Dermis microvascular lymphatic vessel endothelial cell (primary cell): ENCODE data around the gene IFNL1. TPM values are rescaled to one million over a fixed set of nuclear protein-coding genes. Genes with fewer than 3 reads are reported as not detected.
"Not testable (repeated sequence)": the region's sequence is repeated elsewhere in the genome, so short reads cannot be mapped to it uniquely, and the experiment has no call there.

Source experiments
- DNase-seq, 2 donors: peaks; one replicate each; pipeline versions ENCODE4 v3.0.0 to v3.0.0-alpha.2; 2010; ENCODE audit warnings: low read depth in 2 of 2
- total RNA-seq: library from RNA; depleted of rRNA; stranded (reverse); fragments of >200 nt; gene quantifications from 2 replicates; pipeline ENCODE4 v1.2.1, GENCODE V29; 2014

The IFNL1 gene
- total RNA-seq, 1 donor from 2014 or later, result not detected

DNA sequence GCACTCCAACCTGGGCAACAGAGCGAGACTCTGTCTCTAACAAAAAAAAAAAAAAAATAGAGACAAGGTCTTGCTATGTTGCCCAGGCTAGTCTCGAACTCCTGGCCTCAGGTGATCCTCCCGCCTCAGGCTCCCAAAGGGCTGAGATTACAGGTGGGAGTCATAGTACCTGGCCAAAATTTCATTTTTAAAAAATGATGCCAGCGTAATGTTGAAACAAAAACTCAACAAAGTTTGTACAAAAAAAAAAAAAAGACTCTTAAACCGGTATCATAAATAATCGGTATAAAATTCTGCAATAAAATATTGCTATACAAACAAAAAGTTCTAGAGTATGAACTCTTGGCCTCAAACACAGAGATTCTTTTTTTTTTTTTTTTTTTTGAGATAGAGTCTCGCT, 36.1 kb downstream of the IFNL1 start:
- DNase-seq, result no peak

DNA sequence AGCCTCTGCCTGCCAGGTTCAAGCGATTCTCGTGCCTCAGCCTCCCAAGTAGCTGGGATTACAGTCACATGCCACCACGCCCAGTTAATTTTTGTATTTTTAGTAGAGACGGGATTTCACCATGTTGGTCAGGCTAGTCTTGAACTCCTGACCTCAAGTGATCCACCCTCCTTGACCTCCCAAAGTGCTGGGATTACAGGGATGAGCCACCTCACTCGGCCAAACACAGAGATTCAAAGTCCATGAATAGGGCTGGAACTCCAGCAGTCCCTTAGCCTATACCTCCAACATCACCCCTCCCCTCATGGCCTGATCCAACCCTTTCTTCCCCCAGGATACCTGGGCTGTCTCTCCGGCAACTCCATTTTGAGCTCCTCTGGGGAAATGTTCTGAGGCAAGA, 36.5 kb downstream of the IFNL1 start:
- not testable (repeated sequence) for DNase-seq

DNA sequence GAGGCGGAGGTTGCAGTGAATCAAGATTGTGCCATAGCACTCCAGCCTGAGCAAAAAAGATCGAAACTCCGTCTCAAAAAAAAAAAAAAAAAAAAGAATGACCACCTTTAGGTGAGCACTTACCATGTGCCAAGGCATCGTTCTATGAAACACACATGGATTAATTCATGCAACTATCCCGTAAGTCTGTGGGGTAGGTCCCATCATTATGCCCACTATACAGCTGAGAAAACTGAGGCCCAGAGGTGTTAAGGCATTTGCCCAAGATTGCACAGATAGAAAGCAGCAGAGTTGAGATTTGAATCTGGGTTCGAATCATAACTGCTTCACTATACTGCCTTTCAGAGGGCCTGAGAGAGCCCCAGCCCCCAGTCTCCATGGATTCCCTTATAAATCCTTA, 37.3 kb downstream of the IFNL1 start:
- no peak for DNase-seq

DNA sequence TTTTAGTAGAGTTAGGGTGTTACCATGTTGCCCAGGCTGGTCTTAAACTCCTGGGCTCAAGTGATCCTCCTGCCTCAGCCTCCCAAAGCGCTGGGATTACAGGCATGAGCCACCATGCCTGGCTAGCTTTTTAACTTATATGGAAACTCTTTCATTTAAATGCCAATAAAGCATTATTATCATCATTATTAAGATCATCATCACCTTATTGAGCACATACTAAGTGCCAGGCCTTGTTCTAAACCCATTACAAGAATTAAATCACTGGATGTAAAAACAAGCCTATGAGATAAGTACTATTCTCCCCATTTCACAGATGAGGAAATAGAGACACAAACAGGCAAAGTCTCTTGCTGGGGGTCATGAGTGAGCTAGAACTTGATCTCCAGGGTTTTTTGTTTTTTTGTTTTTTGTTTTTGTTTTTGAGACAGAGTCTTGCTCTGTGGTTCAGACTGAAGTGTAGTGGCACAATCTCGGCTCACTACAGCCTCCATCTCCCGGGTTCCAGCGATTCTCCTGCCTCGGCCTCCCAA, 38.3 kb downstream of the IFNL1 start:
- DNase-seq, result no peak

DNA sequence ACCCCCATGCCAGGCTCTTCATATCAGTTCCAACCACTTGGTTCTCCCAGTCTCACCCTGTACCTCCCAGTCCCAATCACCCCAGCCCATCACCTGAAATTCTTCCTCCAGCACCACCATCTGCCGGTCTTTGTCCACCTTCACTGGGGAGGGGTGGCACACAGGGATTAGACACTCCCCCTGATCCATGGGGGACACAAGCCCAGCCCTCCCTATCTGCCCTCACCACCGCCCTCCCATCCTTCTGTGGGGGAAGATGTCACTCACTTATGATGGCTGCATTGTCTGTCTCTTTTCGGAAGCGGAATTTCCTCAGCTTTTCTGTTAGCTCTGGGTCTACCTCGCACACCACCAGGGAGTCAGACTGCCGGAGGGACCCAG, 39.0 kb downstream of the IFNL1 start:
- peak in 1 of 2 donors; percentile 17 for DNase-seq

DNA sequence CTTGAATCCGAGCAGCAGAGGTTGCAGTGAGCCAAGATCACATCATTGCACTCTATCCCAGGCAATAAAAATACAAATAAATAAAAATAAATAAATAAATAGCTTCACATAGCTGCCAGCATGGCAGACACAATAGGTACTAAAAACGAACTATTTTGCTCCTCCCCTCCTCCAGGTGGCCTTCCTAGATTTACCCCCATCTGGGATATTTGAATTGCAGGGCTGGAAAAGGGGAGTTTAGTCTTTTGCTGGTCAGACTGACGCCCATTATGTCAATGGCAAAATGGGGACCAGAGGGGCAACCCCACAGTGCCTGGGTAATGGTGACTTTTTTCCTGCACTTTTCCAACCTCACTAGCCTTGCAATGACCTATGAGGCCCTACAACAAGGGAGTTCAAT, 40.3 kb downstream of the IFNL1 start:
- DNase-seq, result no peak

DNA sequence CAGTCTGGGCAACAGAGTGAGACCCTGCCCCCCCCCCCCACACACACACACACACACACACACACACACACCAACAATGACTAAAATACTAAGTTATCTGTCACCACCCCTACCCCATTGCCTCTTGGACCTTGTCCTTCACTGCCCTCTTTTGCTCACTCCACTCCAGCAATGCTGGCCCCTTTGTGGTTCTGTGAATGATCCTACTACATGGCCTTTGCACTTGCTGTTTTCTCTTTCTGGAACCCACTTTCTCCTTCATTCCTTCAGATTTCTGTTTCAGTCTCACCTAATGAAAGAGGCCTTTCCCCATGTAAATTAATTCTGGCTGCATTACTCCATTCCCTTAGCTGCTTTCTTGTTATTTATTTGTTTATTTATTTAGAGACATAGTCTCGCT, 43.5 kb downstream of the IFNL1 start:
- DNase-seq, result no peak

DNA sequence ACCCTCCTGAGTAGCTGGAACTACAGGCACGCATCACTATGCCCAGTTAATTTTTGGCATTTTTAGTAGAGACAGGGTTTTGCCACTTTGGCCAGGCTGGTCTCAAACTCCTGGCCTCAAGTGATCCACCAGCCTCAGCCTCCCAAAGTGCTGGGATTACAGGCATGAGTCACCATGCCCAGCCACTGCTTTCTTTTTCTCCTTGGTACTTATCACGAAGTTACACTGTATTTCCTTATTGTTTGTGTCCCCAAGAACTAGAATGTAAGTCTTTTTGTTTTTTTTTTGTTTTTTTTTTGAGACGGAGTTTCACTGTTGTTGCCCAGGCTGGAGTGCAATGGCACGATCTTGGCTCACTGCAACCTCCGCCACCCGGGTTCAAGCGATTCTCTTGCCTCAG, 43.9 kb downstream of the IFNL1 start:
- DNase-seq, result not testable (repeated sequence)

DNA sequence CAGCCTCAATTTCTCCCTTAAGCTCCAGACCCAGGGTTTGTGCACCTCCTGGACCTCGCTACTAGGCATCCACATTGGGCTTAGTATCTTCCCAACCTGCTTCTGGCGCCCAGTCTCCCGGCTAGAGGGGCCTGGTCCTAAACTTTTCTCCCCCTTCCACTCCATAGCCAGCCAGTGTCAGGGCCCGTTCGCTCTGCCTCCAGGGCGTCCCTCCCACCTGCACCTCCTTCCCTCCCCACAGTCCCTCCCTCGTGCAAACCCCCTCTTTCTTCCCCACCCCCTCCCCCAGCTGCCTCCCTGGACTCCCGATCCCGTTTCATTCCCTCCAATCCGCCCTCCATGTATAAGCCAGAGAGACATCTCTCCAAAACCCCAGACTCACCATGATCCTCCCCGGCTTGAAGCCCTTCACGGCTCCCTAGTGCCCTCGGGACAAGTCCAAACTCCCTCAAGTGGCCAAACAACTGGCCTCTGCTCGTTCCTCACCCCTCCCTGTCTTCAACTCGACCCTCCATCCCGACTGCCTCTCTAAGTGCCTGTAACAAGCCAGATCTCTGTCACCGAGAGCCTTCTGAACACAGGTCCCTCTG, 45.0 kb downstream of the IFNL1 start:
- no peak for DNase-seq

DNA sequence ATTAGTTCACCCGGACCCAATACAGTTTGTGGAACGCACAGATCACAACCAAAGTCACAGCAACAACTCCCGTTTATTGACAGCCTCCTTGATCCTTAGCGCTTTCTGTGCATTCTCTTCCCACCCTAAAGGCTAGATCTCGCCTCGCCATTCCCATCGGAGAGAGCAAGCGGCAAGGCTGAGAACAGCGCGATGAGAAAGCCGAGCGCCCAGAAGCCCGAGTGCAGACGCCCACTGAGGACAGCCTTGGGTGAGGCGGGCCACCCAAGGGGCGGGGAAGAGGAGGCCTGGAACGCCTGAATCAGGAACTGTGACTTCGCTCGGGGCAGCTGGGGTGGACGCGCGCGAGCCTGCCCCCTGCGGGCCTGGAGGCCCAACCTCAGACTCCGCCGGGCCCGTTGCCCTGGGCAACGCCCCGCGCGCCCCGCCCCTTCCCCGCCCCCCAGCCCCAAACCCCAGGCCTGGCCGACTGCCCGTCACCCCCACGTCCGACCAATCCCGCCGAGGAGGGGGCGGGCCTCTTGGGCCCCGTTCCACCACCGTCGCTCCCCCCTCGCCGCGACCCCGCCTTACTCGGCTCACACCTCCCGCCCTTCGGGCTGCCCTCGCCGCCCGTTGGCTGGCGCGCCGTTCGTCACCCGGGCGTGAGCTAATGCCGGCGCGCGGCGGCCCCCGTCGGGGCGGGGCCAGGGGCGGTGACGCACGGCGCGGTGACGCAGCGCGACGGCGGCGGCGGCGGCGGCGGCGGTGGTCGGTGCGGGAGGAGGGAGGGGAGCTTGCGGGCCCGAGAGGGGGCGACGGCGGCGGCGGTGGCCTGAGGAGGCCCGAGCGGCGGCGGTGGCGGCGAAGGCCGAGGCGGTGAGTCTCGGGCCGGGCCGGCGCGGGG, 45.8 kb downstream of the IFNL1 start, which contains the start of gene SAMD4B:
Gene SAMD4B (plus strand): TSS at position 703 of the 886 bp plus-strand sequence. CDS start 14,473 bp downstream, outside the sequence.
- peak; percentile 93 to 99 for DNase-seq

DNA sequence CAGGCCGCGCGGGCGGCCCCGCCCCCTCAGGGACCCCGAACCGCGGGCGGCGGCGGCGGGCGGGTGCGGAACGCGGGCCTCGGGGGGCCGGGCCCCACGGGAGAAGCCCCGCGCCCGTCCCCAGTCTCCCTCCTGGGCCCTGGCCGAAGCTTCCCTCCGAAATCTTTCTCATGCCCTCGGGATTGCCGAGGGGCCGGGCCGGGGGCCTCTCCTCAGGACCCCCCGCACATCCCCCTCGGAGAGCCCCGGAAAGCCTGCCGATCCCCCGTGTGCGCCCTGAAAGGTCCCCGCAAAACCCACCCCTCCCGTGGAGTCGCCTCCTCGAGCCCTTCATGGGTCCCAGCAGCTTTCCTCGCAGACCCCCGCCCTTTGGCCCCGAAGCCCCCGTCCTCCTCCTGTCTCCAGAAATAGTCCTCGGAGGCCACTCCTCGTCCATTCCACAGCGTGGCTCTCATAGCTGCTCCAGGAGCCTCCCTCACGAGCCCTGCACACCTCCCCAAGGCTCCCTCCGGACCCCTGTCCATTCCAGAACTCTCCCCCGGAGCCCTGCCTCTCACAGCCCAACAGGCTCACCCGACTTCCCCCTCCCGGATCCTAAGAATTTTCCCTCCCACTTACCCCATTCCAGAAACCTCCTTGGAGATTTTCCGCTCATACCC, 46.6 kb downstream of the IFNL1 start:
- DNase-seq, result no peak

DNA sequence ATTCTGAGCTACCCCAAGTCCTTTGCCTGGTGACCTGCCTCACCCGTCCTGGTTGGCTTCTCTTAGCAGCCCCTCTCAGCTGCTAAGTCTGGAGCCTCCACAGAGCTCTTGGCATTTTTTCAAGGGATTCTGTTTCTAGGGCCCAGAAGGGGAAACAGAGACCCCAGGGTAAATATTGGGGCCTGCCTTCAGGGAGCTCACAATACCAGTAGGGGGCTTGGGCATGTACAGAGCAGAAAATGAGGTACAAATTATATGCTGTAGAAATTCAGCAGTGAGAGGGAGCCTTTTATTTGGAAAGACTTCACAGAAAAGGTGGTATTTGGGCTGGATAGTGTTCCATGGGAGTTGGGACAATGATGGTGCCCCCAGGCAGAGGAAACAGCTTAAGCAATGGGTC, 49.7 kb downstream of the IFNL1 start:
- DNase-seq, result no peak

DNA sequence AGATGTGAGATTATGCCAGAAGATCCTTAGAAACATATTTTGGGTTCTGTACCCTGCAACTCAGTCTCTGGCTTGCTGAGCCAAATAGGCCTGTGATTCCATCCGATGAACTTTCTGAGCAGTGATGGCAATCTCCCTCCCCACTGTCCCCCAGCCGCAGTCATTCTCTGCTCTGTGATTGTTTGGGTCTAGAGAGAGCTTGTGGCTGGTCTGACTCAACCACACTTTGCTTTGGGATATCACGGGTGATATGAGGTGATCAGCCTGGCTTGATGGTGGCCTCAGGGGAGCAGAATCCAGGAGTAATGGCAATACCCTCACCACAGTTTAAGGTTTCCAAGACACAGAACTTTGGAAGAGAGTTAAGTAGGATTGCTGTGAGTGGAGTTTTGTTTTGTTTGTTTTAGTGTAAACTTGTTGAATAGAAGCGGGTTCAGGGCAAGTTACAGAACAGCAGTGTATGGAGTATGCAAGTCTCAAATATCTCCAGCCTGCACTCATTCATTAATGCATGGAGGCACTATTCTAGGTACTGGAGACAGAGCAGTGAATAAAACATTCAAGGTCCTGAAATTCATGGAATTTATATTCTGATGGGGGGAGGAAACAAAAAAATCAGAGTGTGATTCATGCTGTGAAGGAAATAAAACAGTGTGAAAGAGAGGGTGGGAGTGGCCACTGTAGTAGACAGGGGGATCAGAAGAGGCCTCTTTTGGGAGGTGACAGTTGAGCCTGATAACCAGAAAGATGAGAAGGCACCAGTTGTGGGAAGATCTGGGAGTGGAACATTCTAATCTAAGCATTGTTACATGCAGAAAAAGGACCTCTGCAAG, 51.3 kb downstream of the IFNL1 start:
- no peak for DNase-seq

Other genes starting within 250 kb of the IFNL1 start
- not detected in 2 replicates for gene ACP7, start 212.0 kb upstream of the IFNL1 start, total RNA-seq
- 4.2 and 6.1 TPM in 2 replicates for gene PAK4, start 170.6 kb upstream of the IFNL1 start, total RNA-seq
- not detected in 2 replicates for gene NCCRP1, start 99.4 kb upstream of the IFNL1 start, total RNA-seq
- gene SYCN, start 92.1 kb upstream of the IFNL1 start, total RNA-seq, result not detected in 2 replicates
- not detected in 2 replicates for gene IFNL3, start 51.4 kb upstream of the IFNL1 start, total RNA-seq
- not detected in 2 replicates for gene IFNL4, start 47.6 kb upstream of the IFNL1 start, total RNA-seq
- gene IFNL2, start 28.0 kb upstream of the IFNL1 start, total RNA-seq, result not detected in 2 replicates
- gene LRFN1, start 24.5 kb downstream of the IFNL1 start, total RNA-seq, result 0.39 and 0.76 TPM in 2 replicates
- gene GMFG, start 39.6 kb downstream of the IFNL1 start, total RNA-seq, result 194 and 220 TPM in 2 replicates
- 19.8 and 31.2 TPM in 2 replicates for gene SAMD4B, start 46.0 kb downstream of the IFNL1 start, total RNA-seq
- gene PAF1, start 94.7 kb downstream of the IFNL1 start, total RNA-seq, result 23.4 and 24.9 TPM in 2 replicates
- gene MED29, start 95.0 kb downstream of the IFNL1 start, total RNA-seq, result 11.6 and 17.3 TPM in 2 replicates
- 0.64 and 1.8 TPM in 2 replicates for gene ZFP36, start 110.4 kb downstream of the IFNL1 start, total RNA-seq
- 10.5 and 16.9 TPM in 2 replicates for gene PLEKHG2, start 116.3 kb downstream of the IFNL1 start, total RNA-seq
- 117 and 133 TPM in 2 replicates for gene RPS16, start 139.5 kb downstream of the IFNL1 start, total RNA-seq
- 29.9 and 38.1 TPM in 2 replicates for gene SUPT5H, start 149.2 kb downstream of the IFNL1 start, total RNA-seq
- gene TIMM50, start 184.4 kb downstream of the IFNL1 start, total RNA-seq, result 48.3 and 50.3 TPM in 2 replicates
- 0.25 and 0.39 TPM in 2 replicates for gene DLL3, start 202.5 kb downstream of the IFNL1 start, total RNA-seq
- gene SELENOV, start 218.7 kb downstream of the IFNL1 start, total RNA-seq, result not detected in 2 replicates
- 1.8 and 3.1 TPM in 2 replicates for gene EID2B, start 236.4 kb downstream of the IFNL1 start, total RNA-seq
- gene EID2, start 243.8 kb downstream of the IFNL1 start, total RNA-seq, result 13.2 and 17.4 TPM in 2 replicates